GM04503 (cell line): ENCODE measurements around the gene EDDM3A.

ENCODE experiments used
- DNase-seq: peaks from one replicate; pipeline ENCODE4 v3.0.0-alpha.2; 2012; ENCODE audit warnings: low read depth

The EDDM3A gene

GRCh38 chr14:20789230-20789813 is 43.6 kb downstream of the EDDM3A start:
- DNase-seq: no peak

GRCh38 chr14:20790464-20791116 is 44.9 kb downstream of the EDDM3A start:
- DNase-seq: no peak

GRCh38 chr14:20791187-20791586 is 45.5 kb downstream of the EDDM3A start:
- no peak for DNase-seq

GRCh38 chr14:20791597-20791996 is 45.9 kb downstream of the EDDM3A start:
- no peak for DNase-seq

- no peak for DNase-seq
Observed at GRCh38 chr14:20792556-20792955, 46.9 kb downstream of the EDDM3A start.

- DNase-seq: no peak
Observed at GRCh38 chr14:20794644-20795369, 49.1 kb downstream of the EDDM3A start.

- DNase-seq: no peak
Observed at GRCh38 chr14:20797164-20797563, 51.5 kb downstream of the EDDM3A start.
